ENCODE measurements around the gene NELL2.
A peak's percentile ranks its signal among the peaks of the same experiment; 100 is the strongest.

Gene NELL2

GRCh38 chr12:44574586-44574985 is 301.5 kb downstream of the NELL2 start:
- H3K27me3 ChIP-seq (ENCODE audit: low read depth), result no peaks in the 10 kb centered on the region
- H3K4me1 ChIP-seq, result peaks cover 11% of the 10 kb centered on the region
- H3K4me3 ChIP-seq, result no peak overlapping the region
- in situ Hi-C loops (cut with MboI; ENCODE audit: low sequenced_read_pairs), result no loop called here
- no peaks in the 10 kb centered on the region for H3K36me3 ChIP-seq (replicated peaks)
- no peaks in the 10 kb centered on the region for H3K9me3 ChIP-seq
- DNase-seq (ENCODE audit: low spot score in 2 of 2), result no peak

GRCh38 chr12:44573723-44574122 is 302.4 kb downstream of the NELL2 start:
- Histone ChIP-seq H3K4me3 (no peak overlapping the region), H3K36me3 (replicated peaks) (no peaks in the 10 kb centered on the region), H3K4me1 (peaks cover 11% of the 10 kb centered on the region), H3K9me3 (no peaks in the 10 kb centered on the region), H3K27me3 (ENCODE audit: low read depth) (no peaks in the 10 kb centered on the region)
- no peak for DNase-seq (ENCODE audit: low spot score in 2 of 2)
- in situ Hi-C loops (cut with MboI; ENCODE audit: low sequenced_read_pairs), result no loop called here

- Histone ChIP-seq H3K4me3 (no peak overlapping the region), H3K9me3 (no peaks in the 10 kb centered on the region), H3K36me3 (replicated peaks) (no peaks in the 10 kb centered on the region), H3K4me1 (peaks cover 11% of the 10 kb centered on the region), H3K27me3 (ENCODE audit: low read depth) (no peaks in the 10 kb centered on the region)
- in situ Hi-C loops (cut with MboI; ENCODE audit: low sequenced_read_pairs), result no loop called here
- DNase-seq (ENCODE audit: low spot score in 2 of 2), result peak; percentile 59 to 92
Measured at GRCh38 chr12:44571006-44571550, 305.0 kb downstream of the NELL2 start.

- no peaks in the 10 kb centered on the region for H3K36me3 ChIP-seq (replicated peaks)
- peaks cover 11% of the 10 kb centered on the region for H3K4me1 ChIP-seq
- H3K27me3 ChIP-seq (ENCODE audit: low read depth), result no peaks in the 10 kb centered on the region
- in situ Hi-C loops (cut with MboI; ENCODE audit: low sequenced_read_pairs), result no loop called here
- no peaks in the 10 kb centered on the region for H3K9me3 ChIP-seq
- DNase-seq (ENCODE audit: low spot score in 2 of 2), result no peak
- no peak overlapping the region for H3K4me3 ChIP-seq
Measured at GRCh38 chr12:44570036-44570583, 306.0 kb downstream of the NELL2 start.

- Histone ChIP-seq H3K36me3 (replicated peaks) (no peaks in the 10 kb centered on the region), H3K9me3 (no peaks in the 10 kb centered on the region), H3K4me3 (no peak overlapping the region), H3K27me3 (ENCODE audit: low read depth) (no peaks in the 10 kb centered on the region), H3K4me1 (no peaks in the 10 kb centered on the region)
- in situ Hi-C loops (cut with MboI; ENCODE audit: low sequenced_read_pairs), result no loop called here
- DNase-seq (ENCODE audit: low spot score in 2 of 2), result no peak
Measured at GRCh38 chr12:44565163-44565562, 311.0 kb downstream of the NELL2 start.

- H3K27me3 ChIP-seq (ENCODE audit: low read depth), result no peaks in the 10 kb centered on the region
Measured at GRCh38 chr12:44563486-44563885, 312.6 kb downstream of the NELL2 start.

GRCh38 chr12:44558340-44559100 is 317.6 kb downstream of the NELL2 start:
- Histone ChIP-seq H3K9me3 (no peaks in the 10 kb centered on the region), H3K36me3 (replicated peaks) (no peaks in the 10 kb centered on the region), H3K4me3 (no peak overlapping the region), H3K27me3 (ENCODE audit: low read depth) (no peaks in the 10 kb centered on the region), H3K4me1 (no peaks in the 10 kb centered on the region)
- DNase-seq (ENCODE audit: low spot score in 2 of 2), result no peak
- in situ Hi-C loops (cut with MboI; ENCODE audit: low sequenced_read_pairs), result no loop called here

More at GRCh38 chr12:44563486-44563885, 312.6 kb downstream of the NELL2 start:
- in situ Hi-C loops (cut with MboI; ENCODE audit: low sequenced_read_pairs), result no loop called here
- Histone ChIP-seq H3K4me1 (no peaks in the 10 kb centered on the region), H3K36me3 (replicated peaks) (no peaks in the 10 kb centered on the region), H3K4me3 (no peak overlapping the region), H3K9me3 (no peaks in the 10 kb centered on the region)
- DNase-seq (ENCODE audit: low spot score in 2 of 2), result no peak

GRCh38 chr12:44555454-44555853 is 320.7 kb downstream of the NELL2 start:
- DNase-seq (ENCODE audit: low spot score in 2 of 2), result no peak
- no peaks in the 10 kb centered on the region for H3K36me3 ChIP-seq (replicated peaks)
- no peaks in the 10 kb centered on the region for H3K9me3 ChIP-seq
- no peaks in the 10 kb centered on the region for H3K27me3 ChIP-seq (ENCODE audit: low read depth)
- no peak overlapping the region for H3K4me3 ChIP-seq
- in situ Hi-C loops (cut with MboI; ENCODE audit: low sequenced_read_pairs), result no loop called here
- no peaks in the 10 kb centered on the region for H3K4me1 ChIP-seq

- Histone ChIP-seq H3K4me3 (no peak overlapping the region), H3K4me1 (no peaks in the 10 kb centered on the region), H3K27me3 (ENCODE audit: low read depth) (no peaks in the 10 kb centered on the region), H3K36me3 (replicated peaks) (no peaks in the 10 kb centered on the region), H3K9me3 (no peaks in the 10 kb centered on the region)
- no peak for DNase-seq (ENCODE audit: low spot score in 2 of 2)
- in situ Hi-C loops (cut with MboI; ENCODE audit: low sequenced_read_pairs), result no loop called here
Measured at GRCh38 chr12:44551631-44552030, 324.5 kb downstream of the NELL2 start.

- Histone ChIP-seq H3K9me3 (no peaks in the 10 kb centered on the region), H3K36me3 (replicated peaks) (no peaks in the 10 kb centered on the region), H3K27me3 (ENCODE audit: low read depth) (no peaks in the 10 kb centered on the region), H3K4me1 (no peaks in the 10 kb centered on the region), H3K4me3 (no peak overlapping the region)
- DNase-seq (ENCODE audit: low spot score in 2 of 2), result no peak
- in situ Hi-C loops (cut with MboI; ENCODE audit: low sequenced_read_pairs), result no loop called here
Measured at GRCh38 chr12:44550377-44550776, 325.7 kb downstream of the NELL2 start.

GRCh38 chr12:44546060-44546459 is 330.1 kb downstream of the NELL2 start:
- in situ Hi-C loops (cut with MboI; ENCODE audit: low sequenced_read_pairs), result no loop called here
- no peak overlapping the region for H3K4me3 ChIP-seq
- no peaks in the 10 kb centered on the region for H3K36me3 ChIP-seq (replicated peaks)

GRCh38 chr12:44544018-44544417 is 332.1 kb downstream of the NELL2 start:
- in situ Hi-C loops (cut with MboI; ENCODE audit: low sequenced_read_pairs), result no loop called here
- no peak overlapping the region for H3K4me3 ChIP-seq
- H3K9me3 ChIP-seq, result no peaks in the 10 kb centered on the region
- DNase-seq (ENCODE audit: low spot score in 2 of 2), result no peak
- no peaks in the 10 kb centered on the region for H3K4me1 ChIP-seq
- no peaks in the 10 kb centered on the region for H3K36me3 ChIP-seq (replicated peaks)
- H3K27me3 ChIP-seq (ENCODE audit: low read depth), result no peaks in the 10 kb centered on the region

More at GRCh38 chr12:44546060-44546459, 330.1 kb downstream of the NELL2 start:
- no peaks in the 10 kb centered on the region for H3K4me1 ChIP-seq
- H3K27me3 ChIP-seq (ENCODE audit: low read depth), result no peaks in the 10 kb centered on the region
- DNase-seq (ENCODE audit: low spot score in 2 of 2), result no peak
- H3K9me3 ChIP-seq, result no peaks in the 10 kb centered on the region

- in situ Hi-C loops (cut with MboI; ENCODE audit: low sequenced_read_pairs), result no loop called here
- DNase-seq (ENCODE audit: low spot score in 2 of 2), result no peak
- no peaks in the 10 kb centered on the region for H3K9me3 ChIP-seq
- H3K4me1 ChIP-seq, result no peaks in the 10 kb centered on the region
- no peaks in the 10 kb centered on the region for H3K36me3 ChIP-seq (replicated peaks)
- H3K27me3 ChIP-seq (ENCODE audit: low read depth), result no peaks in the 10 kb centered on the region
- no peak overlapping the region for H3K4me3 ChIP-seq
Measured at GRCh38 chr12:44542716-44543115, 333.4 kb downstream of the NELL2 start.

- no peaks in the 10 kb centered on the region for H3K27me3 ChIP-seq (ENCODE audit: low read depth)
Measured at GRCh38 chr12:44537354-44537753, 338.8 kb downstream of the NELL2 start.

More at GRCh38 chr12:44537354-44537753, 338.8 kb downstream of the NELL2 start:
- DNase-seq (ENCODE audit: low spot score in 2 of 2), result no peak
- in situ Hi-C loops (cut with MboI; ENCODE audit: low sequenced_read_pairs), result no loop called here
- H3K4me3 ChIP-seq, result no peak overlapping the region
- H3K4me1 ChIP-seq, result no peaks in the 10 kb centered on the region
- H3K36me3 ChIP-seq (replicated peaks), result no peaks in the 10 kb centered on the region
- H3K9me3 ChIP-seq, result no peaks in the 10 kb centered on the region

All from HAP-1 (cell line).